Stimulated activated CD4-positive, alpha-beta T cell treated with anti-CD3 and anti-CD28 coated beads, Interleukin-1b, Interleukin-23, amount 100 ng/mL, for 48 hours (primary cell): ENCODE data around the gene HRH1.
"Not testable (repeated sequence)": the region's sequence is repeated elsewhere in the genome, so short reads cannot be mapped to it uniquely, and the experiment has no call there.

ENCODE experiments used
- DNase-seq: peaks from one replicate; pipeline ENCODE4 v3.0.0-alpha.2; 2020

HRH1 gene

GRCh38 chr3:11154036-11154952, at the start of gene HRH1:
Gene HRH1 (plus strand): TSS chr3:11154493. CDS start chr3:11259038, 104,545 bp downstream.
- DNase-seq: no peak

GRCh38 chr3:11113316-11113715, 41.0 kb upstream of the HRH1 start:
- DNase-seq: not testable (repeated sequence)

- no peak for DNase-seq
Measured at GRCh38 chr3:11115548-11115947, 38.7 kb upstream of the HRH1 start.

- no peak for DNase-seq
Measured at GRCh38 chr3:11116336-11117059, 37.8 kb upstream of the HRH1 start.

GRCh38 chr3:11117591-11117990, 36.7 kb upstream of the HRH1 start:
- no peak for DNase-seq

- no peak for DNase-seq
Measured at GRCh38 chr3:11118181-11118682, 36.1 kb upstream of the HRH1 start.

- no peak for DNase-seq
Measured at GRCh38 chr3:11120091-11120805, 34.0 kb upstream of the HRH1 start.

GRCh38 chr3:11126653-11127052, 27.6 kb upstream of the HRH1 start:
- DNase-seq: no peak

- peak; percentile 30 for DNase-seq
Measured at GRCh38 chr3:11128682-11129632, 25.3 kb upstream of the HRH1 start.

GRCh38 chr3:11130385-11130784, 23.9 kb upstream of the HRH1 start:
- DNase-seq: no peak

- no peak for DNase-seq
Measured at GRCh38 chr3:11131371-11131770, 22.9 kb upstream of the HRH1 start.

GRCh38 chr3:11131886-11132285, 22.4 kb upstream of the HRH1 start:
- not testable (repeated sequence) for DNase-seq

- DNase-seq: no peak
Measured at GRCh38 chr3:11132861-11133260, 21.4 kb upstream of the HRH1 start.

- DNase-seq: no peak
Measured at GRCh38 chr3:11134794-11135193, 19.5 kb upstream of the HRH1 start.

- no peak for DNase-seq
Measured at GRCh38 chr3:11136116-11136515, 18.2 kb upstream of the HRH1 start.

- DNase-seq: no peak
Measured at GRCh38 chr3:11136830-11137626, 17.3 kb upstream of the HRH1 start.

GRCh38 chr3:11137627-11137959, 16.7 kb upstream of the HRH1 start:
- no peak for DNase-seq

GRCh38 chr3:11138371-11138770, 15.9 kb upstream of the HRH1 start:
- no peak for DNase-seq

- DNase-seq: peak; percentile 21
Measured at GRCh38 chr3:11140030-11140712, 14.1 kb upstream of the HRH1 start.

- no peak for DNase-seq
Measured at GRCh38 chr3:11140713-11141104, 13.6 kb upstream of the HRH1 start.

- no peak for DNase-seq
Measured at GRCh38 chr3:11143476-11143875, 10.8 kb upstream of the HRH1 start.
